WTC11 (cell line): ENCODE data around the gene PAM. TPM values are rescaled to one million over a fixed set of nuclear protein-coding genes. Genes with fewer than 3 reads are reported as not detected.

Source experiments
- ATAC-seq: fragments of 200-7000 bp; cut with Tn5 transposase; 2 replicates; pipeline ENCODE4 v1.10.0; 2021; ENCODE audit warnings: mild to moderate bottlenecking, moderate library complexity
- CTCF ChIA-PET: fragments of 300-600 bp; sonication (Branson Sonifier 250); formaldehyde crosslinking; loops from one replicate; lab custom pipeline; 2021; ENCODE audit warnings: antibody characterized with exemption; lab: Charles Lee
- POLR2A ChIA-PET: fragments of 350-600 bp; sonication (Branson Sonifier 250); formaldehyde crosslinking; loops from one replicate; lab custom pipeline; 2021; ENCODE audit warnings: antibody characterized with exemption; lab: Charles Lee
- DNase-seq: peaks from one replicate; pipeline ENCODE4 v3.0.0; 2021; ENCODE audit warnings: low spot score
- H3K27ac Mint-ChIP-seq: 2 replicates; pipeline ENCODE4 v1.8.0; 2021; ENCODE audit warnings: mixed read lengths
- H3K27me3 Mint-ChIP-seq: 2 replicates; pipeline ENCODE4 v1.8.0; 2021; ENCODE audit warnings: low read depth, mild to moderate bottlenecking, moderate library complexity, mixed read lengths
- H3K36me3 Mint-ChIP-seq: 2 replicates; pipeline ENCODE4 v1.8.0; 2021; ENCODE audit warnings: mixed read lengths
- H3K4me1 Mint-ChIP-seq: 2 replicates; pipeline ENCODE4 v1.8.0; 2022; ENCODE audit warnings: mixed read lengths
- H3K4me3 Mint-ChIP-seq: 2 replicates; pipeline ENCODE4 v1.8.0; 2021; ENCODE audit warnings: mild to moderate bottlenecking, moderate library complexity, mixed read lengths
- H3K9me3 Mint-ChIP-seq: 2 replicates; pipeline ENCODE4 v1.8.0; 2021; ENCODE audit warnings: mixed read lengths
- ATF1 ChIP-seq: sonication (generic); formaldehyde crosslinking; IDR thresholded peaks from 2 replicates; pipeline ENCODE4 v1.8.1; 2023; ENCODE audit warnings: mild to moderate bottlenecking, moderate library complexity, missing genetic modification reagents
- CDX4 ChIP-seq: fragments of 250-450 bp; sonication (Bioruptor Pico); IDR thresholded peaks from 2 replicates; pipeline ENCODE4 v1.9.0; 2021; ENCODE audit warnings: moderate library complexity, mild to moderate bottlenecking, inconsistent platforms, borderline replicate concordance
- CREB1 ChIP-seq: sonication (generic); formaldehyde crosslinking; IDR thresholded peaks from 2 replicates; pipeline ENCODE4 v1.8.0; 2023; ENCODE audit warnings: mild to moderate bottlenecking, missing genetic modification reagents
- E2F1 ChIP-seq: sonication (generic); formaldehyde crosslinking; IDR thresholded peaks from 2 replicates; pipeline ENCODE4 v1.8.0; 2022; ENCODE audit warnings: mild to moderate bottlenecking, missing genetic modification reagents
- GTF2I ChIP-seq: fragments of 250-450 bp; sonication (Bioruptor Pico); conservative IDR thresholded peaks from 2 replicates; pipeline ENCODE4 v1.4.0; 2021; ENCODE audit warnings: mild to moderate bottlenecking
- NFATC4 ChIP-seq: fragments of 250-450 bp; sonication (Bioruptor Pico); IDR thresholded peaks from 2 replicates; pipeline ENCODE4 v1.9.0; 2021; ENCODE audit warnings: mild to moderate bottlenecking
- OVOL2 ChIP-seq: fragments of 250-450 bp; sonication (Bioruptor Pico); IDR thresholded peaks from 2 replicates; pipeline ENCODE4 v1.9.0; 2021; ENCODE audit warnings: mild to moderate bottlenecking, borderline replicate concordance
- PRDM15 ChIP-seq: sonication (generic); formaldehyde crosslinking; IDR thresholded peaks from 2 replicates; pipeline ENCODE4 v1.8.0; 2022; ENCODE audit warnings: missing genetic modification reagents
- PREB ChIP-seq: sonication (generic); formaldehyde crosslinking; IDR thresholded peaks from 2 replicates; pipeline ENCODE4 v1.8.1; 2022; ENCODE audit warnings: mild to moderate bottlenecking, missing genetic modification reagents, moderate library complexity, borderline replicate concordance
- SP1 ChIP-seq: sonication (generic); formaldehyde crosslinking; conservative IDR thresholded peaks from 2 replicates; pipeline ENCODE4 v1.8.1; 2022; ENCODE audit warnings: missing genetic modification reagents
- USF1 ChIP-seq: sonication (generic); formaldehyde crosslinking; IDR thresholded peaks from 2 replicates; pipeline ENCODE4 v1.8.0; 2022; ENCODE audit warnings: mild to moderate bottlenecking, missing genetic modification reagents
- ZBTB43 ChIP-seq: sonication (generic); formaldehyde crosslinking; IDR thresholded peaks from 2 replicates; pipeline ENCODE4 v1.8.1; 2023; ENCODE audit warnings: mild to moderate bottlenecking, missing genetic modification reagents
- ZMAT4 ChIP-seq: fragments of 250-450 bp; sonication (Bioruptor Pico); IDR thresholded peaks from 2 replicates; pipeline ENCODE4 v1.9.0; 2021; ENCODE audit warnings: mild to moderate bottlenecking
- ZNF263 ChIP-seq: sonication (generic); formaldehyde crosslinking; IDR thresholded peaks from 2 replicates; pipeline ENCODE4 v1.8.1; 2022; ENCODE audit warnings: low read depth, mild to moderate bottlenecking, moderate library complexity, missing genetic modification reagents
- total RNA-seq: library from RNA; stranded (reverse); gene quantifications from 3 replicates; pipeline ENCODE4 v1.2.3, GENCODE V29; 2021
- TF ChIP-seq, protein P1 (sequence below): fragments of 200-600 bp; IDR thresholded peaks from 2 replicates; pipeline ENCODE4 v1.8.0; 2022; ENCODE audit warnings: antibody characterized with exemption
- TF ChIP-seq, protein P2 (sequence below): fragments of 250-450 bp; sonication (Bioruptor Pico); IDR thresholded peaks from 2 replicates; pipeline ENCODE4 v2.1.2; 2022; ENCODE audit warnings: mild to moderate bottlenecking, moderate library complexity
- TF ChIP-seq, protein P3 (sequence below): sonication (generic); formaldehyde crosslinking; IDR thresholded peaks from 2 replicates; pipeline ENCODE4 v1.8.1; 2022; ENCODE audit warnings: mild to moderate bottlenecking, moderate library complexity, missing genetic modification reagents

Gene PAM
- total RNA-seq, 1 experiment from 2014 or later, result 52.3 TPM

- TF ChIP-seq PRDM15, result no peak
- no peak for TF ChIP-seq OVOL2
- TF ChIP-seq, protein P1, sequence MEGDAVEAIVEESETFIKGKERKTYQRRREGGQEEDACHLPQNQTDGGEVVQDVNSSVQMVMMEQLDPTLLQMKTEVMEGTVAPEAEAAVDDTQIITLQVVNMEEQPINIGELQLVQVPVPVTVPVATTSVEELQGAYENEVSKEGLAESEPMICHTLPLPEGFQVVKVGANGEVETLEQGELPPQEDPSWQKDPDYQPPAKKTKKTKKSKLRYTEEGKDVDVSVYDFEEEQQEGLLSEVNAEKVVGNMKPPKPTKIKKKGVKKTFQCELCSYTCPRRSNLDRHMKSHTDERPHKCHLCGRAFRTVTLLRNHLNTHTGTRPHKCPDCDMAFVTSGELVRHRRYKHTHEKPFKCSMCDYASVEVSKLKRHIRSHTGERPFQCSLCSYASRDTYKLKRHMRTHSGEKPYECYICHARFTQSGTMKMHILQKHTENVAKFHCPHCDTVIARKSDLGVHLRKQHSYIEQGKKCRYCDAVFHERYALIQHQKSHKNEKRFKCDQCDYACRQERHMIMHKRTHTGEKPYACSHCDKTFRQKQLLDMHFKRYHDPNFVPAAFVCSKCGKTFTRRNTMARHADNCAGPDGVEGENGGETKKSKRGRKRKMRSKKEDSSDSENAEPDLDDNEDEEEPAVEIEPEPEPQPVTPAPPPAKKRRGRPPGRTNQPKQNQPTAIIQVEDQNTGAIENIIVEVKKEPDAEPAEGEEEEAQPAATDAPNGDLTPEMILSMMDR, result no peak
- TF ChIP-seq USF1, result no peak
- TF ChIP-seq GTF2I (CRISPR knock-in tag), result no peak
- TF ChIP-seq NFATC4 (CRISPR knock-in tag), result no peak
- no peak for TF ChIP-seq ZBTB43
- TF ChIP-seq, protein P2, sequence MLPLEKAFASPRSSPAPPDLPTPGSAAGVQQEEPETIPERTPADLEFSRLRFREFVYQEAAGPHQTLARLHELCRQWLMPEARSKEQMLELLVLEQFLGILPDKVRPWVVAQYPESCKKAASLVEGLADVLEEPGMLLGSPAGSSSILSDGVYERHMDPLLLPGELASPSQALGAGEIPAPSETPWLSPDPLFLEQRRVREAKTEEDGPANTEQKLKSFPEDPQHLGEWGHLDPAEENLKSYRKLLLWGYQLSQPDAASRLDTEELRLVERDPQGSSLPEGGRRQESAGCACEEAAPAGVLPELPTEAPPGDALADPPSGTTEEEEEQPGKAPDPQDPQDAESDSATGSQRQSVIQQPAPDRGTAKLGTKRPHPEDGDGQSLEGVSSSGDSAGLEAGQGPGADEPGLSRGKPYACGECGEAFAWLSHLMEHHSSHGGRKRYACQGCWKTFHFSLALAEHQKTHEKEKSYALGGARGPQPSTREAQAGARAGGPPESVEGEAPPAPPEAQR (CRISPR knock-in tag), result no peak
- TF ChIP-seq E2F1 (CRISPR knock-in tag), result no peak
- no peak for TF ChIP-seq CREB1 (CRISPR knock-in tag)
- no peak for TF ChIP-seq ATF1
Observed at GRCh38 chr5:102713278-102713677, 41.8 kb upstream of the PAM start (continued).

DNA sequence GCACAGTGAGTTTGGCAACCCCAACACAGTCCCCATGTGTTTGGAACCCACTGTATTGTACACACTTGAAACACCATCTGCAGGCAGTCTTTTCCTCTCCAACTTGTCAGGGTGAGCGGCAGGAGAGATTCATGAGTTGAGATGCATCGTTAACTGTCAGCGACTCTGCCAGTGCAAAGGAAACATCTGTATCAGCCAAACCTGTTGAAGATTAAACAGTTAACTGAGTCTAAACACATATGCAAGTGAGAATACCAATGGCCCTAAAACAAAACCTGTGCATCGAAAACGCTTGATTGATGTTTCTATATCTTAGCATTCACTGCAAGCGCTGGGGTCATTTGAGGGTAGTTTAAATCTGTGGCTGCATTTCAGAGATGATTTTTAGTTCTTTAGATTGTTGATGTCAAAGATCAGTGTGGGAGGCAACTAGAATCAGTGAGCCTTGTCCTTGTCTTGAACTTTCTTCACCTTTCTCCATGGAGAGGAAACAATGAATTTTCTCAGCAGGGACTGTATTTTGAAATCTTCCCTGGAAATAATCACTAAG lies 41.3 kb upstream of the PAM start:
- Mint-ChIP-seq H3K9me3 (peaks cover 11% of the 10 kb centered on the region), H3K27ac (no peak overlapping the region), H3K4me1 (peaks cover 15% of the 10 kb centered on the region), H3K36me3 (no peaks in the 10 kb centered on the region; the same call in 1 of the 2 replicates), H3K4me3 (no peak overlapping the region), H3K27me3 (no peaks in the 10 kb centered on the region)
- TF ChIP-seq ZMAT4 (CRISPR knock-in tag), result no peak
- no peak for TF ChIP-seq PRDM15
- no peak for TF ChIP-seq ZNF263
- TF ChIP-seq CDX4 (CRISPR knock-in tag), result no peak
- TF ChIP-seq SP1 (CRISPR knock-in tag), result no peak
- TF ChIP-seq, protein P3, sequence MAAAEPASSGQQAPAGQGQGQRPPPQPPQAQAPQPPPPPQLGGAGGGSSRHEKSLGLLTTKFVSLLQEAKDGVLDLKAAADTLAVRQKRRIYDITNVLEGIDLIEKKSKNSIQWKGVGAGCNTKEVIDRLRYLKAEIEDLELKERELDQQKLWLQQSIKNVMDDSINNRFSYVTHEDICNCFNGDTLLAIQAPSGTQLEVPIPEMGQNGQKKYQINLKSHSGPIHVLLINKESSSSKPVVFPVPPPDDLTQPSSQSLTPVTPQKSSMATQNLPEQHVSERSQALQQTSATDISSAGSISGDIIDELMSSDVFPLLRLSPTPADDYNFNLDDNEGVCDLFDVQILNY, result no peak
- no peak for TF ChIP-seq PREB
- ChIA-PET CTCF (no interaction called here), POLR2A (no interaction called here)
- no peak for ATAC-seq
- DNase-seq, result no peak
